ENCODE results near the gene PRKACA. TPM values are rescaled to one million over a fixed set of nuclear protein-coding genes. Genes with fewer than 3 reads are reported as not detected.
"Not testable (repeated sequence)": the region's sequence is repeated elsewhere in the genome, so short reads cannot be mapped to it uniquely, and the experiment has no call there.

PRKACA gene
- total and polyA plus RNA-seq, 2 donors (not counting 1 experiment from before 2014, with no cell fraction given): 43.6 to 67.4 TPM

GRCh38 chr19:14048443-14049153 lies 69.0 kb downstream of the PRKACA start:
- Histone ChIP-seq H3K79me2 (ENCODE audit: control insufficient read depth, insufficient read depth, low read length) (no peaks in the 10 kb centered on the region), H3K9me3 (ENCODE audit: control insufficient read depth, insufficient read depth, low read depth, low read length) (no peaks in the 10 kb centered on the region), H3K36me3 (ENCODE audit: control insufficient read depth, insufficient read depth, low read length) (no peaks in the 10 kb centered on the region), H4K20me1 (ENCODE audit: control insufficient read depth, extremely low read depth, insufficient read depth, low read length) (no peaks in the 10 kb centered on the region), H3K27ac (ENCODE audit: insufficient read depth, low read length) (no peak overlapping the region), H3K9ac (ENCODE audit: insufficient read depth, low read length) (no peak overlapping the region), H3K4me1 (ENCODE audit: control insufficient read depth, extremely low read depth, insufficient read depth, low read length) (no peaks in the 10 kb centered on the region), H3K4me2 (ENCODE audit: extremely low read depth, insufficient read depth, low read length) (no peak overlapping the region), H2AFZ (ENCODE audit: low read length) (no peak overlapping the region), H3K27me3 (ENCODE audit: control insufficient read depth, insufficient read depth, low read length) (no peaks in the 10 kb centered on the region), H3K4me3 (replicated peaks in 1 of 4; ENCODE audit: control extremely low read depth in 1 of 4, insufficient read depth in 1 of 4, low read depth in 3 of 4, low read length in 4 of 4) (no peak overlapping the region)
- TF ChIP-seq EZH2 (IDR thresholded peaks at IDR 0.05; ENCODE audit: low read length, missing control alignments) (no peak), CTCF (conservative IDR thresholded peaks at IDR 0.05 in 1 of 2, IDR thresholded peaks at IDR 0.05 in 1 of 2; ENCODE audit: low read depth in 1 of 2, low read length in 2 of 2) (peak; percentile 77 to 86)
- peak in 1 of 2 donors; percentile 10 for DNase-seq (ENCODE audit: low read depth in 2 of 2)

DNA sequence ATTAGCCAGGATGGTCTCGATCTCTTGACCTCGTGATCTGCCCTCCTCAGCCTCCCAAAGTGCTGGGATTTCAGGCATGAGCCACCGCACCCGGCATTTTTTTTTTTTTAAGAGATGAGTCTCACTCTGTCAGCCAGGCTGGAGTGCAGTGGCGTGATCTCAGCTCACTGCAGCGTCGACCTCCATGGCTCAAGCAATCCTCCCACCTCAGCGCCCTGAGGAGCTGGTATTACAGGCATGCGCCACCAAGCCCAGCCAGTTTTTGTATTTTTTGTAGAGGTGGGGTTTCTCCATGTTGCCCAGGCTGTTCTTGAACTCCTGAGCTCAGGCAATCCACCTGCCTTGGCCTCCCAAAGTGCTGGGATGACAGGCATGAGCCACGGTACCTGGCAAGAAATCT lies 69.7 kb downstream of the PRKACA start:
- not testable (repeated sequence) for H4K20me1 ChIP-seq (ENCODE audit: control insufficient read depth, extremely low read depth, insufficient read depth, low read length); DNase-seq (ENCODE audit: low read depth in 2 of 2); H3K27me3 ChIP-seq (ENCODE audit: control insufficient read depth, insufficient read depth, low read length); H3K4me1 ChIP-seq (ENCODE audit: control insufficient read depth, extremely low read depth, insufficient read depth, low read length); H3K4me3 ChIP-seq (replicated peaks in 1 of 4; ENCODE audit: control extremely low read depth in 1 of 4, insufficient read depth in 1 of 4, low read depth in 3 of 4, low read length in 4 of 4); H2AFZ ChIP-seq (ENCODE audit: low read length); H3K4me2 ChIP-seq (ENCODE audit: extremely low read depth, insufficient read depth, low read length); H3K27ac ChIP-seq (ENCODE audit: insufficient read depth, low read length); H3K79me2 ChIP-seq (ENCODE audit: control insufficient read depth, insufficient read depth, low read length); H3K9me3 ChIP-seq (ENCODE audit: control insufficient read depth, insufficient read depth, low read depth, low read length); H3K9ac ChIP-seq (ENCODE audit: insufficient read depth, low read length); H3K36me3 ChIP-seq (ENCODE audit: control insufficient read depth, insufficient read depth, low read length)

GRCh38 chr19:14042659-14043608 lies 74.6 kb downstream of the PRKACA start:
- H3K27ac ChIP-seq (ENCODE audit: insufficient read depth, low read length); H3K27me3 ChIP-seq (ENCODE audit: control insufficient read depth, insufficient read depth, low read length); H4K20me1 ChIP-seq (ENCODE audit: control insufficient read depth, extremely low read depth, insufficient read depth, low read length); H3K79me2 ChIP-seq (ENCODE audit: control insufficient read depth, insufficient read depth, low read length); H3K4me3 ChIP-seq (replicated peaks in 1 of 4; ENCODE audit: control extremely low read depth in 1 of 4, insufficient read depth in 1 of 4, low read depth in 3 of 4, low read length in 4 of 4); H3K9ac ChIP-seq (ENCODE audit: insufficient read depth, low read length); H3K4me2 ChIP-seq (ENCODE audit: extremely low read depth, insufficient read depth, low read length); H3K36me3 ChIP-seq (ENCODE audit: control insufficient read depth, insufficient read depth, low read length); H3K4me1 ChIP-seq (ENCODE audit: control insufficient read depth, extremely low read depth, insufficient read depth, low read length); H3K9me3 ChIP-seq (ENCODE audit: control insufficient read depth, insufficient read depth, low read depth, low read length): not testable (repeated sequence)
- peak overlapping the region; percentile 24 for H2AFZ ChIP-seq (ENCODE audit: low read length)
- peak; percentile 43 to 70 for DNase-seq (ENCODE audit: low read depth in 2 of 2)
- peak; percentile 47 to 62 for TF ChIP-seq CTCF (conservative IDR thresholded peaks at IDR 0.05 in 1 of 2, IDR thresholded peaks at IDR 0.05 in 1 of 2; ENCODE audit: low read depth in 1 of 2, low read length in 2 of 2)

Other genes with a start within 250 kb of the PRKACA start
- not detected in 2 replicates for gene NANOS3, start 240.6 kb downstream of the PRKACA start, total RNA-seq
- gene NANOS3, start 240.6 kb downstream of the PRKACA start, polyA plus RNA-seq: not detected in 2 replicates
- 0.51 and 0.83 TPM in 2 replicates for gene BRME1, start 211.6 kb downstream of the PRKACA start, total RNA-seq
- 0.23 and 0.29 TPM in 2 replicates for gene BRME1, start 211.6 kb downstream of the PRKACA start, polyA plus RNA-seq
- gene CC2D1A, start 211.6 kb downstream of the PRKACA start, total RNA-seq: 5.1 and 10.6 TPM in 2 replicates
- 7.0 and 9.3 TPM in 2 replicates for gene CC2D1A, start 211.6 kb downstream of the PRKACA start, polyA plus RNA-seq
- 1.0 and 2.1 TPM in 2 replicates for gene PODNL1, start 179.3 kb downstream of the PRKACA start, total RNA-seq
- gene PODNL1, start 179.3 kb downstream of the PRKACA start, polyA plus RNA-seq: 3.5 and 6.9 TPM in 2 replicates
- 5.1 and 6.3 TPM in 2 replicates for gene DCAF15, start 165.3 kb downstream of the PRKACA start, total RNA-seq
- 9.5 and 14.3 TPM in 2 replicates for gene DCAF15, start 165.3 kb downstream of the PRKACA start, polyA plus RNA-seq
- gene RFX1, start 111.4 kb downstream of the PRKACA start, total RNA-seq: 1.0 and 2.6 TPM in 2 replicates
- 0.44 and 2.4 TPM in 2 replicates for gene RFX1, start 111.4 kb downstream of the PRKACA start, polyA plus RNA-seq
- not detected in 2 replicates for gene RLN3, start 89.6 kb downstream of the PRKACA start, total RNA-seq
- not detected in 2 replicates for gene RLN3, start 89.6 kb downstream of the PRKACA start, polyA plus RNA-seq
- 2.1 and 2.6 TPM in 2 replicates for gene IL27RA, start 86.0 kb downstream of the PRKACA start, total RNA-seq
- gene IL27RA, start 86.0 kb downstream of the PRKACA start, polyA plus RNA-seq: 0.84 and 1.2 TPM in 2 replicates
- gene PALM3, start 55.7 kb downstream of the PRKACA start, total RNA-seq: 0.51 and 1.3 TPM in 2 replicates
- 0.02 and 0.20 TPM in 2 replicates for gene PALM3, start 55.7 kb downstream of the PRKACA start, polyA plus RNA-seq
- gene MISP3, start 45.0 kb downstream of the PRKACA start, total RNA-seq: 0.77 and 0.83 TPM in 2 replicates
- gene MISP3, start 45.0 kb downstream of the PRKACA start, polyA plus RNA-seq: 0.33 and 0.41 TPM in 2 replicates
- not detected in 2 replicates for gene C19orf67, start 32.0 kb downstream of the PRKACA start, total RNA-seq
- gene C19orf67, start 32.0 kb downstream of the PRKACA start, polyA plus RNA-seq: not detected in 2 replicates
- gene SAMD1, start 27.0 kb downstream of the PRKACA start, total RNA-seq: 19.0 and 24.1 TPM in 2 replicates
- 7.3 and 14.5 TPM in 2 replicates for gene SAMD1, start 27.0 kb downstream of the PRKACA start, polyA plus RNA-seq
- 0.26 and 2.6 TPM in 2 replicates for gene ASF1B, start 18.8 kb upstream of the PRKACA start, total RNA-seq
- gene ASF1B, start 18.8 kb upstream of the PRKACA start, polyA plus RNA-seq: 6.5 and 26.2 TPM in 2 replicates
- gene ADGRL1, start 88.4 kb upstream of the PRKACA start, total RNA-seq: 3.1 and 3.5 TPM in 2 replicates
- gene ADGRL1, start 88.4 kb upstream of the PRKACA start, polyA plus RNA-seq: 0.88 and 1.7 TPM in 2 replicates

Data from fibroblast of lung (primary cell).